RPMI7951 (cell line): Measurements from ENCODE around the gene PFDN4. TPM values are rescaled to one million over a fixed set of nuclear protein-coding genes. Genes with fewer than 3 reads are reported as not detected.

ENCODE experiments used
- DNase-seq: peaks from one replicate; pipeline ENCODE4 v3.0.0-alpha.2; 2012; ENCODE audit warnings: low read depth
- total RNA-seq: library from RNA; depleted of rRNA; stranded (reverse); fragments of >200 nt; shearing (Covaris generic); gene quantifications from 2 replicates; pipeline ENCODE4 v1.2.3, GENCODE V29; 2014

Gene PFDN4
- total RNA-seq, 1 experiment from 2014 or later: 262 TPM

GRCh38 chr20:54173653-54174456 lies 34.0 kb upstream of the PFDN4 start, which contains the start of gene CYP24A1:
Gene CYP24A1 (minus strand): TSS chr20:54173986. CDS start chr20:54173579, 407 bp downstream.
- peak; percentile 44 for DNase-seq

GRCh38 chr20:54174457-54175175 lies 33.3 kb upstream of the PFDN4 start:
- no peak for DNase-seq

DNA sequence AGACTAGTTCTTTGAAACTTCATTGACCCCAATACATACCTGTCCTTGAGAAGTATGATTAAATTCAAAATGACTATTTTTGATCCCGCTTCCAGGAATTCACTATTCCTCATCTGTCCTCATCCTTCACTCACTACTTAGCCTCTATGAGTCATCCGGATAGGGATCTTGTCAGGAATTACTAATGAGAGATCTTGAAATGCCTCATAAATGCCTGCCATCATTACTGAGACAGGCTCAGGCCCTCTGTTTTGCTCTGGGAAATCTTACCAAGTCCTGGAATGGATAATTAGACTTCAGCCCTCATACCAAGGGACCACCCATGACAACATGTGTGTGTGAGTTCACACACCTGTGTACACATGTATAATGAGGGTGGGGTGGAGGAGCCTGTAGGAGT lies 31.3 kb upstream of the PFDN4 start:
- peak; percentile 73 for DNase-seq

- DNase-seq: no peak
Observed at GRCh38 chr20:54177378-54177777, 30.5 kb upstream of the PFDN4 start.

GRCh38 chr20:54178256-54178655 lies 29.6 kb upstream of the PFDN4 start:
- DNase-seq: no peak

GRCh38 chr20:54179946-54180345 lies 27.9 kb upstream of the PFDN4 start:
- DNase-seq: no peak

DNA sequence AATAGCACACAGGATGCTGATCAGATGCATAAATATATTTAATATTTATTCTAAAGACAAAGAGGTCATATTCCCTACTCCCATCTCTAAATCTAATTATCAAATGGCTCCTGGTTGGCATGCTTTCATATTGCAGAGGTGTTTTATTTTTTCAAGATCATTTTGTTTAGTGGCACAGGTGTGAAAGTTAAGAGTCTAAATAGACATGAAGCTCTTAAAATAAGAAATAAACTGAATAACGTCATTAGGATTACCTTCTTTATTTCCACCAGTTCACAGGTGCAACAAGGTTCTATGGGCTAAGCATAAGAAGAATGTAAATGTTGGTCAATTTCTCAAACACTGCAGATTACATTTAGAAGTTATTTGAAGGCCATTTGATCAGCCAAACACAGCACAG lies 27.0 kb upstream of the PFDN4 start:
- DNase-seq: no peak

DNA sequence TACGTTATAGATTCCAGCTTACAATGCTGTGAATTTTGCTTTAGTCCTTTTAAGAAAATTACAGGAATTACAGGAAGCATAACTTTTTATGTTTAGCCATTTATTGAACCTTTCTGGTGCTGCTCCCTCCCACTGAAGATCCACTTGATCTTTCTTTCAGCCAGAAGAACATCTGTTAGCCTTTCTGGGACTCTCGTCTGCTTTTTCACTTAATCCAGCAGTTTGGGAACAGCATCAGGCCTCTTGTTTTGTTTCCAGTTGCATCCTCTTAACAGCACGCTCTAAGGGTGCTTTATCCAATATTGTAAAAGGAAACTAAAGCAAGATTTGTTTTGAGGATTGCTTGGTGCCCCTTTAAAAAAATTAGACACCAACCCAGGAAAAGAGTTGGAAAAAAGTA lies 23.8 kb upstream of the PFDN4 start:
- no peak for DNase-seq

DNA sequence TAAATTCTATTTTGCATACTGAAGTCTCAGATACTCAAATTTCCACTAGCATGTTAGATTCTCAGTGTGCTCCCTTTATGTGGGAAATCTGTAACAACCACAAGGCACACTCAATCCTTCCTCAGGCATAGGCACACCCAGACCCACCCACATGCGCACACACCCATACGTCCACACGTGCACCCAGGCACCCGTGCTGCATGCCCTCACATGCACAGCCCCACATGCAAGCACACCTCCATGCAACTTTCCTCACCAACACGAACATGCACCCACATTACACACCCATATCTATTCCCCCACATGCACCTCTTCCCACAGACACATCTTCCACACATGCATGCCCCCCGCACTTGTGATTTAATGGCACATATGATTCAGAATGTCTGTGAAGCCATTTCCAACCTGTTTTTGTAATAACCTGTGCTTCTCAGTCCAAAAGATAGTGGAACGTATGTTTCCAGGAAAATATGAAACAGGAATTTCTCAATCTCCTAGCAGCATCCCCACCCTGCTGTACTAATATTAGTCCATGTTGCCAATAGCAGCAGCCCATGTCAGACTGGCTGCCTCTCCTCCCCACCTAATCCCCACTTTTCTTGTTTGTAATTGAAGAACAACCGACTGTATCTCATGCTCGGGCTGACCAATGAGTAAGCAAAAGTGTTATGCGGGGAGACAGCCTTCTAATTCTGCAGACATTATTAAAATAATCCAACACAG lies 22.8 kb upstream of the PFDN4 start:
- DNase-seq: no peak

GRCh38 chr20:54188132-54188849 lies 19.6 kb upstream of the PFDN4 start:
- no peak for DNase-seq

GRCh38 chr20:54189630-54190029 lies 18.3 kb upstream of the PFDN4 start:
- DNase-seq: no peak

DNA sequence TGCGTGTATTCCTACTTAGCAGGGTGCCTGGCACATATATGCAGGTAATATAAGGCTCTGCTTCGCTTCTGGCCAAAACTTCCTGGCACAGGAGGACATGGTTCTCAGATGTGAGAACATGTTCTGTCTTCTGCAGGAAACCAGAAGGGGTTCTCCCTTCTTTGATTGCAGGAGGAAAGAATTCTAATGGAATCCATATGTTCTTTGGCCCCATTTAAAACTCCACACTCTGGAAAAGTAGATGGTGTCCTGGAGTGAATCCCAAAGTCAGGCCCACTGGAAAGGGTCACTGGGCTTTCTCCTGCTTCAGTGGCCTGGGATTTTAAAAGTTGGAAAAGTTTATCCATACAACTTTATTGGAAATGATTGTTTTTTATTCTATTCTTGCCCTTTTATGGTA lies 17.7 kb upstream of the PFDN4 start:
- no peak for DNase-seq

GRCh38 chr20:54193817-54194216 lies 14.1 kb upstream of the PFDN4 start:
- DNase-seq: no peak

- peak; percentile 44 for DNase-seq
Observed at GRCh38 chr20:54194724-54195438, 13.0 kb upstream of the PFDN4 start.

DNA sequence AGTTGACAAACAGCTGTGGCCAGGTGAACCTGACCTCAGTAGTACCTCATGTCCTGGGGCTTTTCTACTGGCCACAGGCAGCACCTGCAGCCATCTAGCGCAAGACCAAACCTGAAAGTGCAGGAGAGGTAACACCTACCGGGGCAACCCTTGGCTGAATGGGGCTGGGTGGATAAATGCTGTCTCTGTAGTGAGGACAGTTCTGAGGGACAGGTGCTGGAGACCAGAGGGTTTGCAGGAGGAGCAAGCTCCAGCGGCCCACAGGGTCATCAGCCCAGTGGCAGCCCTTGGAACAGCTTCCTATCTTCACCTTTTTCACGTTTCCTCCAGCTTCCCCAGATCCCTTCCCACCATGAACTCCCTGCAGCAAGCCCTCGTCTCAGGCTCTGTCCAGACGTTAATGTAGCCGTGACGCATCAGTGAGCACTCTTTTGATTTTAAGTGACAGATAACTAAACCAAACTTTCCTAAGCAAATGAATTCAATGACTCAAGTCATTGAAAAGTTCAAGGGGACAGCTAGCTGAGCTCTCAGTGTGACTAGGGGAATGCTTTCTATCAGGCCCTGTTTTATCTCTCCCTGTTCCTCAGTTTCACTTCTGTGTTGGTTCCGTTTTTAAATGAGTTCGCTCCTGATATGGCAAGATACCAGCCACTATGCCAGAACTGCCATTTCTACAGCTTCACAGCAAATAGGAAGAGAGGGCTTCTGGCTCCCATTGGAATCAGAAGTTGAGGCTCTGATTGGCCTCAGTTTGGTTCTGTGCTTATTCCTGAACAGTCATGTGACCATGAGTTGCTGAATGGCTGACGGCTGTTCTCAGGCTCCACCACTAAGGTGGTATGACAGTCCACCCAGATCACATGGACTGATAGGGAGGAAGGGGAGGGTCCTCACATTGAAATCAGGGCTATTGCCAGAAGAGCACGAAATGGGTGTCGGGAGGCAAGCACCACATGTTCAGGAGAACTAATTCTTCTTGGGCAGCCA lies 12.1 kb upstream of the PFDN4 start:
- DNase-seq: no peak

- DNase-seq: peak; percentile 77
Observed at GRCh38 chr20:54197621-54198604, 10.0 kb upstream of the PFDN4 start.

GRCh38 chr20:54199283-54199682 lies 8.6 kb upstream of the PFDN4 start:
- DNase-seq: no peak

DNA sequence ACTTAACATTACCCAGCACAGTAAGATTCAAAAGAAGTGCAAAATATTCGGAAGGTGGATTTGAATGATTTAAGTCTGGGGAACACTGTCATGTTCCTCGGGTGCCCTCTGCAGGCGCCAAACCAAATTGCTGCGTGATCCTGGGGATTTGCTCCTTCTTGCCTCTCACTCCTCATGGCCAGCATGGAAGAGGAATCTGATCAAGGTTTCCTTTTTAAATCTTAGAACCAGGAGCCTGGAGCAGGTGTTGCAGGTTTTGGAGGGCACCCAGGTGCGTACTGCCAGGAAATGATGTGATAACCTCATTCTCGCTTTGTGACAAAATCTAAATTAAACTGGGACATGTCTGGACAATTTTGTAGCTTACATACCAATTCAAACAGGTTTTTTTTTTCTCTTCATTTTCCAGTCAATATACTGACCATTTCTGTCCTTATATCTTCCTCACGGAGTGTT lies 8.1 kb upstream of the PFDN4 start:
- DNase-seq: peak; percentile 73
